Stimulated activated CD4-positive, alpha-beta T cell treated with anti-CD3 and anti-CD28 coated beads, Interleukin-4, amount 100 ng/mL, for 48 hours (primary cell): ENCODE results near the gene FARS2.
"Not testable (repeated sequence)": the region's sequence is repeated elsewhere in the genome, so short reads cannot be mapped to it uniquely, and the experiment has no call there.

ENCODE experiments used
- DNase-seq, 2 donors: peaks; one replicate each; pipeline ENCODE4 v3.0.0-alpha.2; 2020; ENCODE audit warnings: low read depth in 2 of 2

FARS2 gene

GRCh38 chr6:5632348-5632935, 371.1 kb downstream of the FARS2 start:
- DNase-seq = no peak

- DNase-seq = no peak
Measured at GRCh38 chr6:5634525-5634924, 373.2 kb downstream of the FARS2 start.

GRCh38 chr6:5636210-5637030, 375.1 kb downstream of the FARS2 start:
- DNase-seq = no peak

- DNase-seq = no peak
Measured at GRCh38 chr6:5637714-5638113, 376.4 kb downstream of the FARS2 start.

DNA sequence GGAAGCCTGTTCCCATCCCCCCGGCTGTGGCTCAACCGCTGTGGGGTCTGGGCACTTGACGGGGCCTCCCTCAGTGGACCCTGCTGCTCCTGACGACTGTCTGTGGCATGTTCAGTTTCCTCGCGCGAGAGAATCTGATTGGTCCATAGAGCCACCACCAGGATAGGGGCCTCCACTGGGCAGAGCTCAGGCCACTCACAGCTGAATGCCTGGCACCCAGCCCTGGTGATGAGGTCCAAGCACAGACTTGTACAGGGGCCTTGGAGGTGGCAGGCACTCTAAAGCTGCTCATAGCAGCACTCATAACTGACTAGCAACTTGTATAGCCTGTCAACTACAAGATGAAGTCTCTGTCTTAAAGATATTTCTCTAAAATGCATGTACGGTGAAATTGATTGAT, 377.4 kb downstream of the FARS2 start:
- no peak for DNase-seq

- no peak for DNase-seq
Measured at GRCh38 chr6:5639193-5639592, 377.9 kb downstream of the FARS2 start.

- no peak for DNase-seq
Measured at GRCh38 chr6:5640614-5641013, 379.3 kb downstream of the FARS2 start.

DNA sequence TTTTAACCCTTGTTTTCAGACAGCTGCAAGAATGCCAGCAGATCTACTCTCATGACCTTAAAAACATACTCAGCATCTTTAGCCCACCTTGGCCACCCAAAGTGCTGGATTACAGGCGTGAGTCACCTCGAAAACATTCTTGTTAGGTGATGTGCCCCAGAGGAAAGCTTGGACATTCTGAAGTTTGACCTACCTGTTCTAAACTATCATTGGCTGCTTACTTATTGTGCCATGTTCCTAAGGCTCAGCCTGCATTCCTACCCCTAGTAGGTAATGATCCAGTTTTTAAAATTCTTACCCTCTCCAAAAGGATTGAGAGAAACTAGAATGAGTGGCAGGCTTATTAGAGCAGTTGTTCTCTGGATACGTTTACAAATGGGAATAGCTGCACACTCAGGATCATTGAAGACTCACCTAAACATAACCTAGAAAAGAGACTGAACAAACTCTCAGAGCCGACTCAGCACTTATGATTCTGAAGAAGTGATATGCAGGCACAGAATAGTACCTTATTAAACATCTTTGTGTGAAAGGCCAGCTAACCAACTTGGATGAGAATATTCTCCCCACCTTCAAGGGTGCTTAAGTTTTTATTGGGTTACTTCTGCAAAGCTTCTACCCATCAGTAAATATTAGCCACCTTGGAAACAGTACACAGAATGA, 383.3 kb downstream of the FARS2 start:
- no peak for DNase-seq

- DNase-seq = no peak
Measured at GRCh38 chr6:5645328-5646290, 384.3 kb downstream of the FARS2 start.

DNA sequence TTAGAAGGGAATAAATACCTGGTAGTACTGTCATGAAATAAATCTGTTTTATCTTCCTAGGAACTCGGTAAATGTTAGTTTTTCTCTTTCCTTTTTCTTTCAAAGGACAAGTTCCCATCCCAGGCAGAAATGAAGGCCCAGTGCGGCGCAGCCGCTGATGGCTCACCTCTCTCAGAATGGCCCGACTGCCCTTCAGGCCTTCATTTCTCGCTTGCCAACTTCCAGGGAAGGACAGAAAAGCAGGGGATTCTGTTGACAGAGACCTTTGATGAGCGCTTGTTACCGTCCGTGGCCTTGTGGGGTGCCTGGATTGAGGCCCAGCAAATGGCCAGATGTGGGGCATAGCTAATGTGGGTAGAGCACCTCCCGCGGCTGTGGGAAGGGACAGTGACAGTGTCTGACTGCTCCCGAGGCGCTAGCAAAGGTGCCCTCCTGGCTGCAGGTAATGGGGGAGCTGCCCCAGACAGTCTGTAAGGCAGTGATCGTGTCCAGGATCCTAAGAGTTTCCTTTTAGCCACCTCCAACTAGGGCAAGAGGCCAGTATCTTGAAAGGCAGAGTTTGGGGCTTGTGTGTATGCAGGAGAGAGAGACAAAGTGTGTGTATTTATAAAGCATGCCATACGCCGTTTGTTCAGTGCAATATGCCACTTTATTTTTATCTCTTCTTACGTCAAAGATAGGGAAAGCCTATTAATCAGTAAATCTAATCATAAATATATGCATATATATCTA, 391.3 kb downstream of the FARS2 start:
- no peak for DNase-seq

GRCh38 chr6:5653801-5654200, 392.5 kb downstream of the FARS2 start:
- no peak for DNase-seq

GRCh38 chr6:5656226-5656625, 394.9 kb downstream of the FARS2 start:
- DNase-seq = no peak

DNA sequence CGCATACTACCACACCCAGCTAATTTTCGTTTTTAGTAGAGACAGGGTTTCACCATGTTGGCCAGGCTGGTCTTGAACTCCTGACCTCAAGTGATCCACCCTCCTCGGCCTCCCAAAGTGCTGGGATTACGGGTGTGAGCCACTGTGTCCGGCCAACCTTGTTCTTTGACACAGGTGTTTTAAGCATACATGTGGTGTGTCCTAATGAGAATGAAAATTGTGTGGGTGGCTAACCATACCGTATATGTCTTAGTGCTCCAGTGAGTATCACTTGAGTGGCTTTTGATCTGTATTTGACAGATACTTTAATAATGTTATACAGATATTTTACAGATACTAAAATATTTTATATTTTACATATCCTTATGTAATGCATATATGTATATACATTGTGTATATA, 395.4 kb downstream of the FARS2 start:
- DNase-seq = not testable (repeated sequence)

DNA sequence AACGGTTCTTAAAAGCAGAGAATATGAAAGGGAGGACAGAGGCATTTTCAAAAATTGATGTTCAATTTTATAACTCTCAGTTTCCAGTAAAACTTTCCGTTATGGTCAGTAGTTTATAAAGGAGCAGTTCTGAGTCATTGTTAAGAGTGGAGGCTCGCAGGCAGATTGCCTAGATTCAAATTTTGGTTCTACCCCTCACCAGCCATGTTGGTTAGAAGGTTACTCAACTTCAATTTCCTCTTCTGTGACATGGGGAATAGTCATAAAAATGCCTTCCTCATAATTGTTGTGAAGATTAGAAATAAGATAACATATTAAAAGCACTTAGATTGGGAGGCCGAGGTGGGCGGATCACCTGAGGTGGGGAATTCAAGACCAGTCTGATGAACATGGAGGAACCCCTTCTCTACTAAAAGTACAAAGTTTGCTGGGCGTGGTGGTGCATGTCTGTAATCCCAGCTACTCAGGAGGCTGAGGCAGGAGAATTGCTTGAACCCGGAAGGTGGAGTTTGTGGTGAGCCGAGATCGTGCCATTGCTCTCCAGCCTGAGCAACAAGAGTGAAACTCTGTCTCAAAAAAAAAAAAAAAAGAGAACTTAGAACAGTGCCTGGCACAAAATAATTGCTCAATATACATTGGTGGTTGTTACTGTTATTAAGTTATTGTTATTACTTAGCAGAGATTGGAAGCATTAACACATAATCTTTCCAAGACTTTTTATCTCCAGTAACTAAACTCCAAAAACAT, 396.5 kb downstream of the FARS2 start:
- DNase-seq = no peak

- no peak for DNase-seq
Measured at GRCh38 chr6:5659467-5659866, 398.2 kb downstream of the FARS2 start.

- DNase-seq = no peak
Measured at GRCh38 chr6:5660772-5661171, 399.5 kb downstream of the FARS2 start.

DNA sequence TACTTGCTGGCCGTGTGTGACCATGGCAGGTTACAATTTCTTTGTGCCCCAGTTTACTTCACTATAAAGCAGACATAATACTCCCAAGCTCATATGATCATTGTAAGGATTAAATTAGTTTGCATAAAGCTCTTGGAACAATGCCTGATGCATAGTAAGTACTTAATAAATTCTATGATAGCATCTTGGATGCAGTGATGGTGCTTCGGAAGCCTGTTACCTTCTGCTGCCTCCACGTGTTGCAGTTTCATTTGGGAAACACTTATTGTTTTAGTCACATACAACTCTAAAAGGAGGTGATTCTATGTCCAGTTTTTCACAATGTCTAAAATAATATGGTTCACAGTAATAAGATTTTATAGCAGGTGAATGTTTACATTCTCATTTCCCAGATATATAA, 401.5 kb downstream of the FARS2 start:
- DNase-seq = no peak

DNA sequence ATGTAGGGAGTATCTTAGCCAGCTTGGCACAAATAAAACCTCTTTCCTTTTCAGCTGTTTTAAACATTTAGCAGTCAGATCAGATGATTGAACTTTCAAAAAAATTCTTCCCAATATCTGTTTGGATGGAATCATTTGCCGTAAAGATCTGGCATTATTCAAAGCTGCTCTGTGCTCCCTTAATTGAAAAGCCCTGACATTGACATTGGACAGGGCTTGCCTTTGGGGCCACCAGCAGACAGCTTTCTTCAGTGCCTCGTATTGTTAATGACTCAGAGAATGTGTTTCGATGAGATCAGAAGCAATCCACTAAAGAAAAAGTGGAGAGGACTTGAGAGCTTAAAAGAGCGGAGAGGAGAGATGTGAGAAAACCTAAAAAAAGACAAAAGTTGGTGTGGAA, 401.9 kb downstream of the FARS2 start:
- DNase-seq = no peak

DNA sequence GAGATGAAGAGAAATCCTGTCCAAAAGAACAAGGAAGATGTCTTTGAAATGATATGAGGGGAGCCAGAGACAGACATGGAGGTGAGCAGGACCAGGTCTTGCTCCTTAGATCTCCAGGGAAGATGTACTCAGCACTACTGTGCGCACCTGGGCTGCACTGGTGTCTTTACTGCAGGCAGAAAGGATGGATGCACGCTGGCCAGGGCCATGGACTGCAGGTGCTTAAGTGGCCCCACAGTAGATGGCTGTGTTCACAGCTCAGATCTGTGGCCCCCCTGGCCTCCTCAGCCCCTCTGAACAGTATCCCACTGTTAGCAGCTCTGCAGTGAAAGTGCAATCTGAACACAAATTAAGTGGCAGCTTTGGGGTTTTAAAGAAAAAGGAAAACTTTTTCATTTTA, 402.4 kb downstream of the FARS2 start:
- DNase-seq = no peak

DNA sequence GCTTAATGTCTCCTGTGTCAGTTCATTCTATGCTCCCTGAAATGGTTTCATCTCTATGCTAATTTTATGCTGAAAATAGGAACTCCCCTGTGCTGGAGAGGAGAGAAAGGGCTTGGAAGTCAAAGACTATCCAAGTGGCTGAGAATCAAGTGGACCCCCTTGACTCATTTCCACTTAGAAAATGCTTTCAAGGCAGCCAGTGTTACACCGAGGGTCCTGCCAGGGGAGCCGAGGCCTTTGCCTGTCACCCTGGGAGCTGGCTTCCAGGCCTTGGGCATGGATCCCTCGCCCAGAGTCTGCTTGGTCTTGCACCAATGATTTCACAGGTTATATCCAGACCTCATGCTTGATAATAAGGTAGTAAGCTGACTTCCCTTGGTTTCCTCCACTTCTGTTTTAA, 402.8 kb downstream of the FARS2 start:
- DNase-seq = no peak
